Naive B cell (primary cell): ENCODE measurements around the gene CLASP1. TPM values are rescaled to one million over a fixed set of nuclear protein-coding genes. Genes with fewer than 3 reads are reported as not detected.
A peak's percentile ranks its signal among the peaks of the same experiment; 100 is the strongest.
"Not testable (repeated sequence)": the region's sequence is repeated elsewhere in the genome, so short reads cannot be mapped to it uniquely, and the experiment has no call there.

ENCODE experiments used
- ATAC-seq, 2 donors: fragments of 150-1000 bp; cut with Tn5 transposase; 2 replicates each; pipeline ENCODE4 v1.10.0; 2021; ENCODE audit warnings: low read depth in 2 of 2, mild to moderate bottlenecking in 2 of 2, moderate library complexity in 2 of 2
- DNase-seq: peaks from one replicate; pipeline ENCODE4 v3.0.0; 2022
- H3K27ac Mint-ChIP-seq, 6 donors: one replicate each; pipeline ENCODE4 v1.8.0; 2020 to 2022; ENCODE audit warnings: mild to moderate bottlenecking in 6 of 6, mixed read lengths in 6 of 6, moderate library complexity in 5 of 6, inconsistent platforms in 2 of 6
- H3K27me3 Mint-ChIP-seq, 3 donors: one replicate each; pipeline ENCODE4 v1.8.0; 2021 to 2022; ENCODE audit warnings: mixed read lengths in 3 of 3, mild to moderate bottlenecking in 1 of 3
- H3K36me3 Mint-ChIP-seq, 2 donors: one replicate each; pipeline ENCODE4 v1.8.0; 2020 to 2022; ENCODE audit warnings: mixed read lengths in 2 of 2, inconsistent platforms in 1 of 2, mild to moderate bottlenecking in 1 of 2
- H3K4me1 Mint-ChIP-seq, 3 donors: one replicate each; pipeline ENCODE4 v1.8.0; 2020 to 2022; ENCODE audit warnings: mixed read lengths in 3 of 3, inconsistent platforms in 1 of 3, mild to moderate bottlenecking in 1 of 3, moderate library complexity in 1 of 3
- H3K4me3 Mint-ChIP-seq, 8 donors: one replicate each; pipeline ENCODE4 v1.8.0; 2020 to 2022; ENCODE audit warnings: mild to moderate bottlenecking in 8 of 8, mixed read lengths in 8 of 8, moderate library complexity in 8 of 8, inconsistent platforms in 2 of 8
- H3K9me3 Mint-ChIP-seq, 7 donors: one replicate each; pipeline ENCODE4 v1.8.0; 2020 to 2022; ENCODE audit warnings: mixed read lengths in 7 of 7, mild to moderate bottlenecking in 5 of 7, inconsistent platforms in 2 of 7, moderate library complexity in 1 of 7
- polyA plus RNA-seq, 6 donors: library from polyadenylated mRNA; unstranded; fragments of 300-500 nt; fragmentation: Illumina TruSeq; gene quantifications; one replicate each; pipeline ENCODE4 v1.2.3, GENCODE V29; 2021; ENCODE audit warnings: low read depth in 6 of 6

The CLASP1 gene
- polyA plus RNA-seq, 6 donors from 2014 or later = 4.6 to 24.1 (median 13.5) TPM

GRCh38 chr2:121633463-121633862 is 15.8 kb downstream of the CLASP1 start:
- no peak overlapping the region for H3K27ac Mint-ChIP-seq
- no peaks in the 10 kb centered on the region for H3K36me3 Mint-ChIP-seq
- H3K9me3 Mint-ChIP-seq = peaks cover 0 to 8% (median 3%) of the 10 kb centered on the region in 7 donors
- no peaks in the 10 kb centered on the region for H3K27me3 Mint-ChIP-seq
- no peak for ATAC-seq
- peaks cover 26 to 36% (median 35%) of the 10 kb centered on the region in 3 donors for H3K4me1 Mint-ChIP-seq
- H3K4me3 Mint-ChIP-seq = no peak overlapping the region
- DNase-seq = no peak

- Mint-ChIP-seq H3K36me3 (peaks cover 0 to 10% of the 10 kb centered on the region in 2 donors), H3K27me3 (no peaks in the 10 kb centered on the region), H3K9me3 (peaks cover 0 to 2% (median 0%) of the 10 kb centered on the region in 7 donors), H3K27ac (no peak overlapping the region), H3K4me1 (peaks cover 8 to 29% (median 9%) of the 10 kb centered on the region in 3 donors), H3K4me3 (no peak overlapping the region)
- ATAC-seq (no peak), DNase-seq (no peak)
These were observed 21.7 kb downstream of the CLASP1 start for GRCh38 chr2:121627525-121628050.

- Mint-ChIP-seq H3K27me3 (no peaks in the 10 kb centered on the region), H3K4me3 (no peak overlapping the region), H3K27ac (peak overlapping the region in 1 of 6 donors; percentile 26), H3K4me1 (peaks cover 7 to 30% (median 8%) of the 10 kb centered on the region in 3 donors), H3K36me3 (peaks cover 0 to 10% of the 10 kb centered on the region in 2 donors), H3K9me3 (peaks cover 0 to 2% (median 0%) of the 10 kb centered on the region in 7 donors)
- DNase-seq (no peak), ATAC-seq (no peak)
These were observed 22.3 kb downstream of the CLASP1 start for GRCh38 chr2:121626777-121627524.

- no peak for DNase-seq
- Mint-ChIP-seq H3K9me3 (peaks cover 0 to 2% (median 0%) of the 10 kb centered on the region in 7 donors), H3K27me3 (no peaks in the 10 kb centered on the region), H3K36me3 (peaks cover 0 to 10% of the 10 kb centered on the region in 2 donors), H3K4me1 (peaks cover 7 to 30% (median 8%) of the 10 kb centered on the region in 3 donors), H3K27ac (no peak overlapping the region), H3K4me3 (no peak overlapping the region)
- no peak for ATAC-seq
These were observed 23.3 kb downstream of the CLASP1 start for GRCh38 chr2:121625953-121626352.

- Mint-ChIP-seq H3K4me1 (peaks cover 8 to 15% (median 8%) of the 10 kb centered on the region in 3 donors), H3K27me3 (no peaks in the 10 kb centered on the region), H3K36me3 (no peaks in the 10 kb centered on the region), H3K4me3 (no peak overlapping the region), H3K27ac (no peak overlapping the region), H3K9me3 (peaks cover 0 to 4% (median 0%) of the 10 kb centered on the region in 7 donors)
- DNase-seq (no peak), ATAC-seq (peak; percentile 59 to 64)
These were observed 32.1 kb downstream of the CLASP1 start for GRCh38 chr2:121617042-121617599.

GRCh38 chr2:121613774-121614173 is 35.5 kb downstream of the CLASP1 start:
- H3K4me3 Mint-ChIP-seq = peak overlapping the region in 2 of 8 donors; percentile 30 to 54
- peaks cover 8 to 15% (median 10%) of the 10 kb centered on the region in 3 donors for H3K4me1 Mint-ChIP-seq
- no peaks in the 10 kb centered on the region for H3K36me3 Mint-ChIP-seq
- DNase-seq (no peak), ATAC-seq (no peak)
- H3K27me3 Mint-ChIP-seq = no peaks in the 10 kb centered on the region
- H3K9me3 Mint-ChIP-seq = peaks cover 0 to 8% (median 6%) of the 10 kb centered on the region in 7 donors
- peak overlapping the region in 1 of 6 donors; percentile 20 for H3K27ac Mint-ChIP-seq

- Mint-ChIP-seq H3K4me1 (peaks cover 8 to 19% (median 14%) of the 10 kb centered on the region in 3 donors), H3K36me3 (no peaks in the 10 kb centered on the region), H3K4me3 (no peak overlapping the region), H3K9me3 (peaks cover 0 to 8% (median 6%) of the 10 kb centered on the region in 7 donors), H3K27me3 (no peaks in the 10 kb centered on the region), H3K27ac (peak overlapping the region in 2 of 6 donors; percentile 83 to 84)
- ATAC-seq (no peak), DNase-seq (no peak)
These were observed 36.1 kb downstream of the CLASP1 start for GRCh38 chr2:121613152-121613551.

GRCh38 chr2:121611730-121612705 is 37.2 kb downstream of the CLASP1 start:
- peaks cover 0 to 16% (median 8%) of the 10 kb centered on the region in 7 donors for H3K9me3 Mint-ChIP-seq
- DNase-seq (peak; percentile 39), ATAC-seq (peak in 1 of 2 donors; percentile 41)
- H3K27me3 Mint-ChIP-seq = no peaks in the 10 kb centered on the region
- H3K4me1 Mint-ChIP-seq = peaks cover 8 to 24% (median 16%) of the 10 kb centered on the region in 3 donors
- no peak overlapping the region for H3K27ac Mint-ChIP-seq
- no peak overlapping the region for H3K4me3 Mint-ChIP-seq
- H3K36me3 Mint-ChIP-seq = peaks cover 0 to 8% of the 10 kb centered on the region in 2 donors

GRCh38 chr2:121611048-121611649 is 38.1 kb downstream of the CLASP1 start:
- not testable (repeated sequence) for ATAC-seq, H3K27ac Mint-ChIP-seq, H3K27me3 Mint-ChIP-seq, H3K4me3 Mint-ChIP-seq
- Mint-ChIP-seq H3K9me3 (peaks cover 0 to 17% (median 9%) of the 10 kb centered on the region in 7 donors), H3K4me1 (peaks cover 8 to 29% (median 16%) of the 10 kb centered on the region in 3 donors), H3K36me3 (peaks cover 2 to 13% of the 10 kb centered on the region in 2 donors)
- peak; percentile 21 for DNase-seq

- not testable (repeated sequence) for H3K4me3 Mint-ChIP-seq, DNase-seq, H3K27ac Mint-ChIP-seq, H3K27me3 Mint-ChIP-seq
- Mint-ChIP-seq H3K4me1 (peaks cover 14 to 34% (median 16%) of the 10 kb centered on the region in 3 donors), H3K9me3 (peaks cover 0 to 17% (median 9%) of the 10 kb centered on the region in 7 donors), H3K36me3 (peaks cover 8 to 19% of the 10 kb centered on the region in 2 donors)
- peak in 1 of 2 donors; percentile 7 for ATAC-seq
These were observed 38.8 kb downstream of the CLASP1 start for GRCh38 chr2:121610487-121610874.

- Mint-ChIP-seq H3K27ac (peak overlapping the region in 2 of 6 donors; percentile 24 to 57), H3K27me3 (no peaks in the 10 kb centered on the region), H3K9me3 (peaks cover 0 to 17% (median 9%) of the 10 kb centered on the region in 7 donors), H3K36me3 (peaks cover 18 to 26% of the 10 kb centered on the region in 2 donors), H3K4me3 (no peak overlapping the region), H3K4me1 (peaks cover 16 to 33% (median 16%) of the 10 kb centered on the region in 3 donors)
- ATAC-seq = no peak
- DNase-seq = no peak
These were observed 40.3 kb downstream of the CLASP1 start for GRCh38 chr2:121608967-121609366.

GRCh38 chr2:121608367-121608766 is 40.9 kb downstream of the CLASP1 start:
- Mint-ChIP-seq H3K27ac (no peak overlapping the region), H3K36me3 (peaks cover 24 to 30% of the 10 kb centered on the region in 2 donors)

More at GRCh38 chr2:121608367-121608766, 40.9 kb downstream of the CLASP1 start:
- Mint-ChIP-seq H3K4me3 (no peak overlapping the region), H3K4me1 (peaks cover 20 to 39% (median 22%) of the 10 kb centered on the region in 3 donors), H3K27me3 (no peaks in the 10 kb centered on the region), H3K9me3 (peaks cover 0 to 17% (median 9%) of the 10 kb centered on the region in 7 donors)
- ATAC-seq (no peak), DNase-seq (no peak)
